K562 (cell line): Measurements from ENCODE around the gene KRAS. TPM values are rescaled to one million over a fixed set of nuclear protein-coding genes. Genes with fewer than 3 reads are reported as not detected.
A peak's percentile ranks its signal among the peaks of the same experiment; 100 is the strongest.

ENCODE experiments used
- ATAC-seq: fragments of 200-7000 bp; cut with Tn5 transposase; 3 replicates; pipeline ENCODE4 v1.9.1; 2020; ENCODE audit warnings: moderate library complexity
- Bru-seq: library from RNA; stranded (reverse); fragments of 400-500 nt; gene quantifications from one replicate; lab custom pipeline; 2021; lab: Mats Ljungman, UMichigan
- BruChase-seq, 2 experiments: library from RNA; stranded (reverse); fragments of 400-500 nt; gene quantifications; one replicate each; lab custom pipeline; 2021; lab: Mats Ljungman, UMichigan
- BruUV-seq: library from RNA; stranded (reverse); fragments of 400-500 nt; replicated peaks from 2 replicates; lab custom pipeline; 2021; lab: Mats Ljungman, UMichigan
- CTCF ChIA-PET: fragments of 300-600 bp; formaldehyde crosslinking; extraction: SDS; loops from one replicate; lab custom pipeline; 2021; ENCODE audit warnings: low intra/inter-chr PET ratio; lab: Yijun Ruan, JAX
- POLR2A ChIA-PET: fragments of 300-600, 350-650 bp; sonication (Branson Sonifier 250); formaldehyde crosslinking; extraction: SDS; loops from one replicate; lab custom pipeline; 2021; ENCODE audit warnings: antibody characterized with exemption, inconsistent platforms; lab: Yijun Ruan, JAX
- DNase-seq, 4 experiments: peaks; one replicate each; pipeline versions ENCODE4 v3.0.0 to v3.0.0-alpha.2; 2011 to 2018; ENCODE audit warnings: low spot score in 3 of 4, mixed read lengths in 3 of 4; ENCODE audit errors: extremely low read depth in 1 of 4
- FAIRE-seq: peaks from 2 replicates; lab custom pipeline; 2011; peaks lifted over from hg19 to GRCh38; lab: Jason Lieb, UNC
- H2AFZ ChIP-seq: 2 replicates; pipeline ENCODE4 v1.6.0; 2011; ENCODE audit warnings: low read depth, low read length, control low read depth, inconsistent platforms
- H3K27ac ChIP-seq: fragments of 200-600 bp; 3 replicates; pipeline ENCODE4 v1.8.0; 2011; ENCODE audit warnings: low read depth, mild to moderate bottlenecking, control low read depth, inconsistent platforms, low read length, moderate library complexity, mixed read lengths; ENCODE audit errors: extremely low read depth
- H3K27me3 ChIP-seq, 2 experiments: fragments of 300-600 bp in 1 of 2; 2 replicates in 1 of 2; 3 replicates in 1 of 2; pipeline versions ENCODE4 v1.6.0 to v1.8.0; 2011; ENCODE audit warnings: inconsistent platforms in 2 of 2, low read length in 2 of 2, mild to moderate bottlenecking in 1 of 2, mixed read lengths in 1 of 2, moderate library complexity in 1 of 2; ENCODE audit not compliant: control insufficient read depth in 2 of 2, insufficient read depth in 2 of 2
- H3K36me3 ChIP-seq: fragments of 300-600 bp; 3 replicates; pipeline ENCODE4 v1.8.0; 2011; ENCODE audit warnings: mild to moderate bottlenecking, low read length, inconsistent platforms; ENCODE audit not compliant: control insufficient read depth, insufficient read depth
- H3K4me1 ChIP-seq, 2 experiments: fragments of 200-600 bp in 1 of 2; replicated peaks in 1 of 2; 2 replicates in 1 of 2; 3 replicates in 1 of 2; pipeline versions ENCODE4 v1.5.1 to v1.8.0; 2011; ENCODE audit warnings: inconsistent platforms in 2 of 2, low read length in 2 of 2, mild to moderate bottlenecking in 1 of 2, mixed read lengths in 1 of 2, moderate library complexity in 1 of 2; ENCODE audit not compliant: control insufficient read depth in 2 of 2, insufficient read depth in 2 of 2
- H3K4me2 ChIP-seq: 2 replicates; pipeline ENCODE4 v1.6.1; 2011; ENCODE audit warnings: low read length, control low read depth, inconsistent platforms, mixed read lengths; ENCODE audit not compliant: insufficient read depth
- H3K4me3 ChIP-seq: fragments of 200-600 bp; sonication (generic), shearing (Covaris generic); 2 replicates; pipeline ENCODE4 v1.5.1; 2016; ENCODE audit warnings: control low read depth, inconsistent platforms
- H3K79me2 ChIP-seq: fragments of 200-600 bp; 3 replicates; pipeline ENCODE4 v1.8.0; 2011; ENCODE audit warnings: low read length, inconsistent platforms; ENCODE audit not compliant: control insufficient read depth, insufficient read depth
- H3K9ac ChIP-seq, 2 experiments: 2 replicates each; pipeline versions ENCODE4 v1.6.0 to v1.6.1; 2011; ENCODE audit warnings: low read depth in 2 of 2, low read length in 2 of 2, control low read depth in 1 of 2, inconsistent platforms in 1 of 2, mild to moderate bottlenecking in 1 of 2, mixed read lengths in 1 of 2; ENCODE audit not compliant: insufficient read depth in 1 of 2
- H3K9me1 ChIP-seq: one replicate; pipeline ENCODE4 v1.6.0; 2011; ENCODE audit warnings: inconsistent platforms, mild to moderate bottlenecking, low read length, moderate library complexity; ENCODE audit not compliant: control insufficient read depth, insufficient read depth
- H3K9me3 ChIP-seq: replicated peaks from 2 replicates; pipeline ENCODE4 v1.5.1; 2011; ENCODE audit warnings: low read depth, low read length, inconsistent platforms; ENCODE audit not compliant: control insufficient read depth, insufficient read depth
- H4K20me1 ChIP-seq: replicated peaks from 2 replicates; pipeline ENCODE4 v1.6.1; 2011; ENCODE audit warnings: low read length, inconsistent platforms, mixed read lengths; ENCODE audit not compliant: control insufficient read depth, insufficient read depth
- CBFB ChIP-seq: sonication (generic); formaldehyde crosslinking; IDR thresholded peaks from 2 replicates; pipeline ENCODE4 v1.4.0; 2020; ENCODE audit warnings: mild to moderate bottlenecking, missing genetic modification reagents
- POLR2AphosphoS5 ChIP-seq: IDR thresholded peaks from 2 replicates; pipeline ENCODE4 v1.6.1; 2011; ENCODE audit warnings: mild to moderate bottlenecking, low read depth, low read length, moderate library complexity; ENCODE audit not compliant: control insufficient read depth, insufficient read depth
- ZKSCAN1 ChIP-seq: fragments of 150-350 bp; IDR thresholded peaks from 2 replicates; pipeline ENCODE4 v1.6.1; 2016; ENCODE audit warnings: low read depth, low read length
- ZZZ3 ChIP-seq: fragments of 450-650 bp; IDR thresholded peaks from 2 replicates; pipeline ENCODE4 v1.6.1; 2016; ENCODE audit warnings: antibody characterized with exemption, mild to moderate bottlenecking, moderate library complexity
- WGBS: fragments of 100-300 bp; shearing (Covaris generic); methylation state at CpG from one replicate; pipeline ENCODE4 v1.1.6; 2016; ENCODE audit warnings: low coverage, mixed read lengths; ENCODE audit not compliant: insufficient coverage; ENCODE audit errors: missing lambda C conversion rate; 5-methylcytosine and 5-hydroxymethylcytosine counted together
- in situ Hi-C: fragments of 300-500 bp; cut with MboI; formaldehyde crosslinking; loops from 4 replicates; pipeline ENCODE4 v1.15.0; 2018; ENCODE audit warnings: inconsistent platforms, mixed read lengths
- intact Hi-C: fragments of 100-400 bp; cut with micrococcal nuclease; formaldehyde crosslinking; loops from 2 replicates; pipeline ENCODE4 v1.14.2; 2022
- long read RNA-seq, 3 experiments: library from polyadenylated mRNA in 2 of 3; library from RNA in 1 of 3; unstranded in 2 of 3; stranded (forward) in 1 of 3; transcript quantifications; one replicate each; pipeline ENCODE4 v2.0.0, GENCODE V29; 2019 to 2022
- polyA minus RNA-seq, 3 experiments: library from RNA; depleted of rRNA, polyadenylated mRNA; stranded (reverse); fragments of >200 nt; gene quantifications; 2 replicates each; pipeline ENCODE4 v1.2.3, GENCODE V29; 2011
- polyA plus RNA-seq, 8 experiments: library from polyadenylated mRNA; depleted of rRNA in 4 of 8; stranded (reverse) in 5 of 8; unstranded in 3 of 8; fragments of >200 nt; fragmentation: Nextera tagmentation in 2 of 8; fragmentation: Illumina TruSeq in 1 of 8; extraction: Ambion mirVana in 2 of 8; extraction: Trizol in 1 of 8; gene quantifications; 2 replicates each; pipeline versions ENCODE4 v1.2.1 to v1.2.3, GENCODE V29; 2011 to 2014; ENCODE audit warnings: inconsistent platforms in 1 of 8, missing spikeins in 1 of 8
- total RNA-seq, 7 experiments: library from RNA; depleted of rRNA in 6 of 7; stranded (reverse); fragments of >200 nt in 6 of 7; fragmentation: Illumina TruSeq in 2 of 7; extraction: Trizol in 2 of 7; gene quantifications; 2 replicates each; pipeline versions ENCODE4 v1.2.1 to v1.2.3, GENCODE V29; 2011 to 2021; ENCODE audit warnings: low replicate concordance in 1 of 7
- TF ChIP-seq, protein P1 (sequence below): fragments of 150-350 bp; conservative IDR thresholded peaks from 2 replicates; pipeline ENCODE4 v1.6.1; 2014; ENCODE audit warnings: low read length

KRAS gene
- total RNA-seq (2011; cell fraction: chromatin; rRNA removed; ENCODE audit: low replicate concordance), result 3.7 and 16.4 TPM in 2 replicates
- total RNA-seq (2011; cell fraction: nucleolus; rRNA removed), result 1.7 and 3.3 TPM in 2 replicates
- 10.5 and 22.4 TPM in 2 replicates for total RNA-seq (2011; cell fraction: nucleoplasm; rRNA removed)
- total RNA-seq (2014; rRNA removed) (7.2 and 8.1 TPM in 2 replicates), total RNA-seq (2014; rRNA removed; fragmentation: Illumina TruSeq; extraction: Trizol) (14.9 and 18.9 TPM in 2 replicates), total RNA-seq (2015; rRNA removed; fragmentation: Illumina TruSeq; extraction: Trizol) (12.2 and 12.7 TPM in 2 replicates), total RNA-seq (2021) (16.5 and 19.0 TPM in 2 replicates), polyA plus RNA-seq (2011; rRNA removed) (15.8 and 21.2 TPM in 2 replicates), polyA plus RNA-seq (2014; fragmentation: Illumina TruSeq; extraction: Trizol) (17.6 and 19.8 TPM in 2 replicates), polyA plus RNA-seq (2014; fragmentation: Nextera tagmentation; extraction: Ambion mirVana) (1 to 10 TPM; 7.4 to 8.4 TPM), polyA plus RNA-seq (2014; rRNA removed) (11.5 and 12.2 TPM in 2 replicates), polyA minus RNA-seq (2011; rRNA and poly(A)+ RNA removed) (16.2 and 19.1 TPM in 2 replicates), Bru-seq, nascent RNA (percentile 82 among the genes with signal in this experiment), BruChase-seq, experiment 1, labeled RNA remaining after a 2-hour chase (percentile 83 among the genes with signal in this experiment), BruChase-seq, experiment 2, labeled RNA remaining after a 6-hour chase (percentile 83 among the genes with signal in this experiment)
- 5.2 and 11.1 TPM in 2 replicates for polyA plus RNA-seq (2011; cell fraction: cytosol; rRNA removed)
- 2.9 and 5.5 TPM in 2 replicates for polyA plus RNA-seq (2011; cell fraction: nucleus; rRNA removed)
- polyA plus RNA-seq (2012), result 10.2 and 10.3 TPM in 2 replicates
- polyA minus RNA-seq (2011; cell fraction: cytosol; rRNA and poly(A)+ RNA removed), result 8.9 and 11.5 TPM in 2 replicates
- 6.1 and 9.4 TPM in 2 replicates for polyA minus RNA-seq (2011; cell fraction: nucleus; rRNA and poly(A)+ RNA removed)
- long read RNA-seq, experiment 1, full-length matches to known transcripts, result 35 of 57 reads
- long read RNA-seq, experiment 1, partial matches to known transcripts, result 1 of 57 reads
- long read RNA-seq, experiment 1, other reads (novel, unspliced or antisense), result 21 of 57 reads
- long read RNA-seq, experiment 2, full-length matches to known transcripts, result 2 of 10 reads
- long read RNA-seq, experiment 2, partial matches to known transcripts, result 1 of 10 reads
- long read RNA-seq, experiment 2, other reads (novel, unspliced or antisense), result 7 of 10 reads
- long read RNA-seq, experiment 3, full-length matches to known transcripts, result 14 of 17 reads
- long read RNA-seq, experiment 3, partial matches to known transcripts, result 0 of 17 reads
- long read RNA-seq, experiment 3, other reads (novel, unspliced or antisense), result 3 of 17 reads

DNA sequence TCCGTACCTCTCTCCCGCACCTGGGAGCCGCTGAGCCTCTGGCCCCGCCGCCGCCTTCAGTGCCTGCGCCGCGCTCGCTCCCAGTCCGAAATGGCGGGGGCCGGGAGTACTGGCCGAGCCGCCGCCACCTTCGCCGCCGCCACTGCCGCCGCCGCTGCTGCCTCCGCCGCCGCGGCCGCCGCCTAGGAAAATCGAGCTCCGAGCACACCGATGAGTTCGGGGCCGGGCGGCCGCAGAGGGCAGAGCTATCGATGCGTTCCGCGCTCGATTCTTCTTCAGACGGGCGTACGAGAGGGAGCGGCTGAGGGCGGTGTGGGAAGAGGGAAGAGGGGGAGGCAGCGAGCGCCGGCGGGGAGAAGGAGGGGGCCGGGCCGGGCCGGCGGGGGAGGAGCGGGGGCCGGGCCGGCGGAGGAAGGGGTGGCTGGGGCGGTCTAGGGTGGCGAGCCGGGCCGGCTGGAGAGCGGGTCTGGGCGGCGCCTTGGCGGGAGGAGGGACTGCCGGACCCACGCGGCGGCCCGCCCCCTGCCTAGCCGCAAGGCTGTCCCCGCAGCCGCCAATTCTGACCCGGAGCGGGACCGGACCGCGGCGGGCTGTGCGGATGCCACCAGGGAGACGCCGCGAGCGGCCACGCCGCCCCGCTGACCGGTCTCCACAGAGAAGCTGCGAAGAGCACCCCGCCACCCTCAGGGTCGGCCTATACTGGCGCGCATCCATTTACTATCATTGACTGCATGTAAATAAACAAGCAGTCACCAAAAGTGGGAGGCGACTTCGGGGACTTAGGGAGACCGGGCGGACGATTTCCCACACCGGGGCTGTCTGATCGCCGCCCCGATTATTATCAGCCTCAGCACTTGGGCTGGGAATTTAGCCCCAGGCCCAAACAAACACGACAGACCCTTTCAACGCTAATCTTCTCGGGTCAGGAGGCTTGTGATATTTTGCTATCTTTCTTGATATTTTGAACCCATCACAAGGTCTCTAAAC is at the start of gene KRAS:
Gene KRAS, minus strand, starts transcription at position 186 of the 987 bp plus-strand sequence.
- Histone ChIP-seq H3K36me3 (peaks cover 8% of the 10 kb centered on the region; the same call in 1 of the 3 replicates), H3K4me1 (peaks cover 4 to 14% of the 10 kb centered on the region in 2 experiments; a peak in 4 of 5 replicates), H3K79me2 (peaks cover 36% of the 10 kb centered on the region), H3K4me2 (peak within 1 kb of the TSS; percentile 94), H3K4me3 (peak within 1 kb of the TSS; percentile 84), H3K9ac (peak within 1 kb of the TSS; percentile 70 to 95), H3K9me1 (no peaks in the 10 kb centered on the region), H3K27me3 (no peaks in the 10 kb centered on the region; a peak in 1 of 5 replicates), H3K9me3 (no peaks in the 10 kb centered on the region), H4K20me1 (no peaks in the 10 kb centered on the region), H3K27ac (peak within 1 kb of the TSS; percentile 83), H2AFZ (peak within 1 kb of the TSS; percentile 93)
- TSS peak; percentile 42 for BruUV-seq
- in situ Hi-C loops, result no loop called here
- DNase-seq, result peak; percentile 90 to 97 (median 92)
- ChIA-PET POLR2A (interaction anchor here (0.6 to 1.4 kb wide), 5 partner anchors 10 to 35 kb away, joined by 3 to 9 read pairs (median 3); no protein-coding TSS in a partner anchor), CTCF (no interaction called here)
- 1% methylated on average over 57 of the region's 105 CpGs for WGBS
- peak; percentile 72 for FAIRE-seq
- ATAC-seq, result peak; percentile 95
- intact Hi-C loops, result no loop called here
- peak; percentile 64 for TF ChIP-seq POLR2AphosphoS5
- TF ChIP-seq ZKSCAN1, result 0 out of 2 replicates have a peak, but pooled peaks have one; percentile 30
- TF ChIP-seq, protein P1, sequence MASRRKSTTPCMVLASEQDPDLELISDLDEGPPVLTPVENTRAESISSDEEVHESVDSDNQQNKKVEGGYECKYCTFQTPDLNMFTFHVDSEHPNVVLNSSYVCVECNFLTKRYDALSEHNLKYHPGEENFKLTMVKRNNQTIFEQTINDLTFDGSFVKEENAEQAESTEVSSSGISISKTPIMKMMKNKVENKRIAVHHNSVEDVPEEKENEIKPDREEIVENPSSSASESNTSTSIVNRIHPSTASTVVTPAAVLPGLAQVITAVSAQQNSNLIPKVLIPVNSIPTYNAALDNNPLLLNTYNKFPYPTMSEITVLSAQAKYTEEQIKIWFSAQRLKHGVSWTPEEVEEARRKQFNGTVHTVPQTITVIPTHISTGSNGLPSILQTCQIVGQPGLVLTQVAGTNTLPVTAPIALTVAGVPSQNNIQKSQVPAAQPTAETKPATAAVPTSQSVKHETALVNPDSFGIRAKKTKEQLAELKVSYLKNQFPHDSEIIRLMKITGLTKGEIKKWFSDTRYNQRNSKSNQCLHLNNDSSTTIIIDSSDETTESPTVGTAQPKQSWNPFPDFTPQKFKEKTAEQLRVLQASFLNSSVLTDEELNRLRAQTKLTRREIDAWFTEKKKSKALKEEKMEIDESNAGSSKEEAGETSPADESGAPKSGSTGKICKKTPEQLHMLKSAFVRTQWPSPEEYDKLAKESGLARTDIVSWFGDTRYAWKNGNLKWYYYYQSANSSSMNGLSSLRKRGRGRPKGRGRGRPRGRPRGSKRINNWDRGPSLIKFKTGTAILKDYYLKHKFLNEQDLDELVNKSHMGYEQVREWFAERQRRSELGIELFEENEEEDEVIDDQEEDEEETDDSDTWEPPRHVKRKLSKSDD, result no peak
- TF ChIP-seq CBFB (CRISPR knock-in tag), result no peak
- TF ChIP-seq ZZZ3, result no peak
